Measurements from ENCODE around the gene IFNGR1. TPM values are rescaled to one million over a fixed set of nuclear protein-coding genes. Genes with fewer than 3 reads are reported as not detected.
A peak's percentile ranks its signal among the peaks of the same experiment; 100 is the strongest.

Gene IFNGR1
- total RNA-seq, 1 experiment from 2014 or later = 23.4 TPM

- H3K36me3 ChIP-seq (ENCODE audit: control insufficient read depth, insufficient read depth, low read length) = no peaks in the 10 kb centered on the region
- peak overlapping the region; percentile 19; the same call in 1 of the 2 replicates for H3K27ac ChIP-seq (ENCODE audit: low read length)
- TF ChIP-seq TCF7L2 (IDR thresholded peaks at IDR 0.05; ENCODE audit: low read depth, low read length) (no peak), SIN3A (IDR thresholded peaks at IDR 0.05; ENCODE audit: borderline replicate concordance, insufficient read depth, low read depth, low read length) (no peak), POLR2AphosphoS5 (IDR thresholded peaks at IDR 0.05; ENCODE audit: low read depth, low read length) (no peak), CTCF (IDR thresholded peaks at IDR 0.05) (no peak)
- in situ Hi-C loops (cut with HindIII; ENCODE audit: low pct_unique_long_range_greater_than_20kb, low sequenced_read_pairs) (no loop called here), intact Hi-C loops (cut with micrococcal nuclease; ENCODE audit: unreplicated experiment) (no loop called here)
- H3K4me3 ChIP-seq (ENCODE audit: low read depth in 2 of 2, low read length in 2 of 2) = no peak overlapping the region
- no peaks in the 10 kb centered on the region for H3K27me3 ChIP-seq (ENCODE audit: control insufficient read depth, insufficient read depth, low read length)
- ChIA-PET POLR2A (no interaction called here), CTCF (no interaction called here)
- BruUV-seq (replicated peaks) = no TSS peak
- ATAC-seq = 0 out of 2 replicates have a peak, but pooled peaks have one; percentile 57
- no peaks in the 10 kb centered on the region for H3K9me3 ChIP-seq (ENCODE audit: control insufficient read depth, insufficient read depth, low read depth, low read length)
- no peaks in the 10 kb centered on the region for H3K4me1 ChIP-seq (ENCODE audit: control insufficient read depth, insufficient read depth, low read length)
- no peak for DNase-seq (ENCODE audit: low read depth, low spot score)
Observed at GRCh38 chr6:137236581-137237355, 17.6 kb upstream of the IFNGR1 start.

GRCh38 chr6:137235686-137236085 is 16.5 kb upstream of the IFNGR1 start:
- BruUV-seq (replicated peaks) = no TSS peak
- intact Hi-C loops (cut with micrococcal nuclease; ENCODE audit: unreplicated experiment) (no loop called here), in situ Hi-C loops (cut with HindIII; ENCODE audit: low pct_unique_long_range_greater_than_20kb, low sequenced_read_pairs) (no loop called here)
- DNase-seq (ENCODE audit: low read depth, low spot score) (no peak), ATAC-seq (no peak)
- Histone ChIP-seq H3K4me3 (ENCODE audit: low read depth in 2 of 2, low read length in 2 of 2) (no peak overlapping the region), H3K36me3 (ENCODE audit: control insufficient read depth, insufficient read depth, low read length) (no peaks in the 10 kb centered on the region), H3K4me1 (ENCODE audit: control insufficient read depth, insufficient read depth, low read length) (no peaks in the 10 kb centered on the region), H3K9me3 (ENCODE audit: control insufficient read depth, insufficient read depth, low read depth, low read length) (no peaks in the 10 kb centered on the region), H3K27me3 (ENCODE audit: control insufficient read depth, insufficient read depth, low read length) (no peaks in the 10 kb centered on the region), H3K27ac (ENCODE audit: low read length) (no peak overlapping the region)
- ChIA-PET CTCF (no interaction called here), POLR2A (no interaction called here)
- TF ChIP-seq SIN3A (IDR thresholded peaks at IDR 0.05; ENCODE audit: borderline replicate concordance, insufficient read depth, low read depth, low read length) = no peak
- no peak for TF ChIP-seq POLR2AphosphoS5 (IDR thresholded peaks at IDR 0.05; ENCODE audit: low read depth, low read length)

- CTCF ChIA-PET = no interaction called here
- no peak overlapping the region for H3K4me3 ChIP-seq (ENCODE audit: low read depth in 2 of 2, low read length in 2 of 2)
- H3K9me3 ChIP-seq (ENCODE audit: control insufficient read depth, insufficient read depth, low read depth, low read length) = no peaks in the 10 kb centered on the region
- no peaks in the 10 kb centered on the region for H3K4me1 ChIP-seq (ENCODE audit: control insufficient read depth, insufficient read depth, low read length)
- H3K27me3 ChIP-seq (ENCODE audit: control insufficient read depth, insufficient read depth, low read length) = no peaks in the 10 kb centered on the region
- TF ChIP-seq REST (IDR thresholded peaks at IDR 0.05; ENCODE audit: insufficient read depth in 1 of 2, low read depth in 2 of 2, low read length in 1 of 2) (no peak), CTCF (IDR thresholded peaks at IDR 0.05) (no peak), TCF7L2 (IDR thresholded peaks at IDR 0.05; ENCODE audit: low read depth, low read length) (no peak), SIN3A (IDR thresholded peaks at IDR 0.05; ENCODE audit: borderline replicate concordance, insufficient read depth, low read depth, low read length) (no peak), POLR2AphosphoS5 (IDR thresholded peaks at IDR 0.05; ENCODE audit: low read depth, low read length) (no peak)
- in situ Hi-C loops (cut with HindIII; ENCODE audit: low pct_unique_long_range_greater_than_20kb, low sequenced_read_pairs) (no loop called here), intact Hi-C loops (cut with micrococcal nuclease; ENCODE audit: unreplicated experiment) (no loop called here)
- no peaks in the 10 kb centered on the region for H3K36me3 ChIP-seq (ENCODE audit: control insufficient read depth, insufficient read depth, low read length)
- H3K27ac ChIP-seq (ENCODE audit: low read length) = no peak overlapping the region
- DNase-seq (ENCODE audit: low read depth, low spot score) (no peak), ATAC-seq (peak; percentile 54)
- BruUV-seq (replicated peaks) = no TSS peak
- POLR2A ChIA-PET = no interaction called here
Observed at GRCh38 chr6:137233911-137234863, 15.0 kb upstream of the IFNGR1 start.
